GM18907 (cell line): ENCODE data around the gene TOP1.

Source experiments
- ATAC-seq: cut with Tn5 transposase; IDR thresholded peaks from one replicate; pipeline ENCODE4 v1.9.1; 2021; ENCODE audit warnings: mild to moderate bottlenecking, moderate library complexity; ENCODE audit not compliant: unreplicated experiment

Gene TOP1

DNA sequence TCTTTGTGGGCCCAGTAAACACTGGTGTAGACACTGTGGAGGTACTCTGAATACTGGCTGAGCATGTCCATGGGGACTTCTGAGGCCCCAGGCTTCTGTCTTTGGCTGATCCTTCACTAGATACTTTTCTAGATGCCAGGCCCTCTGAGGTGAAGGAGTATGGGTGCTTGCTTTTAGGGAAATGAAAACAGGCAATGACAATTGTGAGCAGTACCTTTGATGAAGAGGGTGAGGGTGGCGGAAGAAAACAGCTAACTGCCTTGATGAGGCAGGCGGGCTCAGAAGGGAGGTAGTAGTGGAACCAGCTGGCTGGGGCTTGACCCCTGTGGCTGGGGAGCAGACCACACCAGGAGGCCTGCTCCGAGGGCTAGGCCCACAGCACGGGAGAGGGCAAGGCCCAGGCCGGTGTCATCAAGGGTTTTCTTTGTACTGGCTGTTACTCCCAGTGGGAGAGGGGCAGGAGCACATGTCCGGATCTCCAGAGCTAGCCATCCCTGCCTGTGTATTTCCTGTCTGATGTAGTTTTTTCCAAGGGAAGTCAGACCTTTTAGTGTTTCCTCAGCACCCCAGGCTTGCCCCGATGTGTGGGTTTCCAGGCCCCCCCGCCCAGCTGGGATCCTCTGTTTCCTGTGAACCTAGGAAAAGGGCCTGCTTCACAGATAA lies 112.7 kb downstream of the TOP1 start:
- no peak for ATAC-seq

DNA sequence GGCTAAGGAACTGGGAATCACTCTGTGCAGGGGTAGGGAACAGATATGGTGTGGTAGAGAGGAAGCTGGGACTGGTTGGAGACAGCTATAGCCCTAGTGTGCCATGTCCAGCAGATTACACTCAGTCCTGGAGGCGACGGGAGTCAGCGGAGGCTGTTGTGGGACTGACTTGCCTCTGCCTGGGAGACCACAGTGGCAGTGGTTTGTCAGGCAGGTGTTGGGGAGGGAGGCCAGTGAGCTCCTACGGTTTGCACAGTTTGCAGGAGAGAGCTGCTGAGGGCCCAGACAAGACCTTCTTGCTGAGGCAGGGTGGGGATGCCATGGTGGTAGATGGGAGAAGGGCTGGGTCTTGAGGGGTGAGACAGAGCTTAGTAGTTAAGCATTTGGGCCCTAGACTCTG lies 113.6 kb downstream of the TOP1 start:
- ATAC-seq, result no peak

DNA sequence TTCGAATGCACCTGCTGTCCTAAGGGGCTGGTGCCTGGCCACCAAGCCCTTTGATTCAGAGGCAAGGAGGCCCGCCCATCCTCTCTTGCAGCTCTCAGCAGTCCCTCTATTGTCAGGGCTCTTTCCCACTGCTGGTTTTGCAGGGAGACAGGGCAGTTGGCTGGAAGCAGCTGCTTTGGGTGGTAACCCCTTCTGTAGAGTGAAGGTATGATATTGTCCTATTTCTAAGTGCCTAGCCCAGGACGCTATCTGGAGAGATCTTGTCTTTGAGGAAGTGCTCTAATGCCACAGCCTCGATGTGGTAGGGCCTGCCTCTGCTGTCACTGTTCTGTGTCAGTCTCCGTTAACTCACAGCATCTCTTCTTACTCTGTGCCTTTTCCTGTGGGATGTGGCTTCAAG lies 114.3 kb downstream of the TOP1 start:
- no peak for ATAC-seq

DNA sequence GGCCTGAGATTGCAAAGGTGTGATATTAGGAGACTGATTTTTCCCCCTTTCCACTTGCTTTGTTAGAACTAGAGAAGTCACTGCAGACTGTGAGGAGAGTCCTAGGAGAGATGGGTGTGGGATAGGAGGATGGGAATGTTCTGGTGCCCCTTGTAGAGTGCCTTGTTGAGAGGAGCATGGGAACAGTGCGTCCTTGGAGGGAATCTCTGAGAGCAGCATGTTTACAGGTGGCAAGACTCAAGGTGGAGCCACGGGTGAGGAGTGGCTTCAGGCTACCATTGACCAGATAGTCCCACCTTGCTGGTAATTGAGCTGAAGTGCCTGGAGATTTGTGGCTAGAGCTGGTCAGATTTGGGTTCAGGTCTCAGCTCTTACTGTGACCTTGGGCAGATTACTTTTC lies 114.7 kb downstream of the TOP1 start:
- ATAC-seq, result no peak

DNA sequence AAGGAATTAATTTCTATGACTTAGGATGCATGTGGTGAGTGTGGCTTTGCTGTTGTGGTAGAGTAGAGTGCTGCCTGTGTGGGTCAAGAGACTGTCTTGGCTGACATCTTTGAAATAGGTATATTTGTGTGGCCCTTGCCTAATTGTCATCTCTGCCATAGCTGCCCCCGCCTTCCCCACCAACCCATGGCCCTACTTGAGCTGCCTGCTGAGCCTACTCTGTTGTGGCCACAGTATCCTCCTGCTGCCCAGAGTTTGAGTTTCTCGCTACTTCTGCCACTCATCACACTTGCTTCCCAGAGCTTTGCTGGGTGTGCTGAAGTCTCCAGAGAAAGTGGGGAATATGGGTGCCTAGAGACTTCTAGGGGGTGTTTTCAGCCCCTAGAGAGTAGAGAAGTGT lies 116.7 kb downstream of the TOP1 start:
- no peak for ATAC-seq

DNA sequence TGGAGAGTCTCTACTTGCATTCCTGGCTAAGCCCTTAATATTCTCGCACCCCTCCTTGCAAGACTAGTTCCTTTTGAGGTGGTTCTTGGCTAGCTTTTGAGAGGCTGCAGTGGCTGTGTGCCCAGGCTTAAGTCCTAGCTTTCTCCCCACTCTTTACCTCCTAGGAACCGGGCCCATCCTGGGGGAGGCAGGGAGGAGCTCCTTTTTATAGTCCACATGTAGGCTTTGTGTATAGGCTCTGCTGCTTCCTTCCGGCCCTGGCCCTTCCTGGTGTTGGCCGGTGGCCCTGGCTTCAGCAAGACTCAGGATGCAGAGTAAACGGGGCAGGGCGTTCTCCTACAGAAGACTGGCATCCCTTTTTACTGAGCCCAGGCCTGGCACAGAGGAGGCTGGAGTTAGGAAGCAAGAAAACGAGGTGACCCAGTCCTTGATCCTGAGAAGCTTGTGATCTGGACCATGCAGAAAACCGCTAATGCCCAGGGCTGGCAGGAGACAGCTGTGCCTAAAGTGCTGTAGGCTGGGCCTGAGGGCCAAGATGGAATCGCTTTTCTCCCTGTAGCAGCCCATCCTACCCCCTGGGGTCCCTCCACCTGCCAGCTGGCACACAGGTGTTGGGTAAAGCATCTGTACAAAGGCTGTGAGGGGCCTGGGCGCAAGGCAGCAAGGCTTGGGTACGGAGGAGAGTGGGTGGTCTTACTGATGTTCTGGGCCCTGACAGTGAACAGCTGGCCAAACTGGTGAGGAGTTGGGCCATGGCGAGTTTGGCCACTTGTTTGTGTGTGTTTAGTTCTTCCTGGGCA lies 117.4 kb downstream of the TOP1 start:
- ATAC-seq, result no peak

DNA sequence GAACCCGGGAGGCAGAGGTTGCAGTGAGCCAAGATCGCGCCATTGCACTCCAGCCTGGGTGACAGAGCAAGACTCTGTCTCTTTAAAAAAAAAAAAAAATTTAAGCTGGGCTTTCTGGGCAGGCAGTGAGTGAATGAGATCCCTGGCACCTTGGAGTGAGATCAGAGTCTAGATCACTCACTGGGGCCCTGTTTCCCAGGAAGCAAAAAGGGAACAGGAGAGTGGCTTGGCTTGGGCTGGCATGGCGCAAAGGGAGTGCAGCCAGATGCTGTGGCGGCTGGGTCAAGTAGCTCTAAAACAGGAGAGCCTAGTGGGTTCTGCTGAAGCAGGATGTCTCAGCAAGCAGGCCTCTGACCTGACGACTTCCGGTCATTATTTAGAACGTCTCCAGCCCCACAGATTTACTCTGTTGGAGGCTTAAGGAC lies 119.2 kb downstream of the TOP1 start:
- no peak for ATAC-seq

DNA sequence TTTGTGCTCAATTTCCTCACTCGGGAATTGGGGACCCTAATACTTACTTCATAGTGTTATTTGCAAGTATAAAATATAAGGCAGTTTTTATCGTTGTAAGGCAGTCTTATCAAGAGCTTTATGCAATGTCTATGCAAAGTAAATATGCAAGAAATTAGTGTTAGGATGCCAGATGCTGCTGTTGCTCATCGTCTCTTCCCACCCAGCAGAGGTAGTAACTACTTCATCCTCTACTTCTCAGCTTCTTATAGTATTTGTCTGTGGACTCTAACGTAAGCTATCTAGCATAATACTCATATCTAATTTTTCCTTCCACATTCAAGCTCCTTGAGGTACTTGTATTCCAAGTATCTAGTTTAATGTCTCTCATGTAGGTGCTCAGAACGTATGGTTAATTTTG lies 120.3 kb downstream of the TOP1 start:
- no peak for ATAC-seq

DNA sequence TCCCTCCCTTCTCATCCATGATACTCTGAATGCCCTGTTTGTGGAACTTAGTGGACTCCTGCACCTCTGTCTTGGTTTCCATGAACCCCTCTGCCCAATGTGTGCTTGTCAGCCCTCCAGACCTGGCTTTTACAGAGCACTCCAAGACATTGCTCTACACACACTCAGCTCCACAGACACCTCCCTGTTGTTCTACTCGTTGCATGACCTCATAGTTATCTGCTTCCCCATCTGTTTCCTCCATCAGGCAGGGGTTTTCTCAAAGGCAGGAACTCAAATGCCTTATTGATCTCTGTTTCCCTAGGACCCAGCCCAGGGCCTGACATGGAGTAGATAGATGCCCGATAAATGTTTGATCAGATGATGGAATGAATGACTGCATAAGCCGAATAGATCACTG lies 122.0 kb downstream of the TOP1 start:
- ATAC-seq, result no peak

DNA sequence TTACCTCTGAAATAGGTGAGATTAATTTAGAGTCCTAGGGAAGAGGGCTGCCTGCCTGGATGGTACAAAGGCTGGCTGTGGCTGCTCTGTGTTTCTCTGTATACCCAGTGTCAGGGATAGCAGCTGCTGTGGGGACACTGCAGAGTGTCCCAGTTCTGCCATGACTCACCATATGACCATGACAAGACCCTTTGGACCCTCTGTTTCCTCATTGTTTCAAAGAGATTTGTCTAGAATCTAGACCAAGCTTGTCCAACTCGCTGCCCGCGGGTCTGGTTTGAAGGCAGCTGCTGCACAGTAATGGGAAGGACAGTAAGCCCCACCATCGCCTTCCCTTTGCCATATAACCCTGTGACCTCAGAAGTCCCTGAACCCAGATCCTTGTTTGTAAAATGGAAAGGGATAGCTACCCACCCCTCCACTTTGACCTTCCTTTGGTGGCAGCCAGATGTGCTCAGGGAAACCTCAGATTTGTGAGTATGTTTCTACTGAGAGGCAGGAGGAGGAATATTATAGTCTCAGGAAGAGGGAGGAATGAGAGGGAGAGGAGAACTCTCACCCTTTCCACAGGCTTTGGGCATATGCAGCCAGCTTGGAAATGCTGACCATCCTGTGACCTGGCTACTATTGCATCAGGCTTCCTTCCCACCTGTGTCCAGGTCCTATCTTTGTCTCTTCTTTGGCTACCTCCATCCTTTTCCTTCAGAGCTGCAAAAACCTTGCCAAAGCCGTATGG lies 122.7 kb downstream of the TOP1 start:
- ATAC-seq, result no peak

DNA sequence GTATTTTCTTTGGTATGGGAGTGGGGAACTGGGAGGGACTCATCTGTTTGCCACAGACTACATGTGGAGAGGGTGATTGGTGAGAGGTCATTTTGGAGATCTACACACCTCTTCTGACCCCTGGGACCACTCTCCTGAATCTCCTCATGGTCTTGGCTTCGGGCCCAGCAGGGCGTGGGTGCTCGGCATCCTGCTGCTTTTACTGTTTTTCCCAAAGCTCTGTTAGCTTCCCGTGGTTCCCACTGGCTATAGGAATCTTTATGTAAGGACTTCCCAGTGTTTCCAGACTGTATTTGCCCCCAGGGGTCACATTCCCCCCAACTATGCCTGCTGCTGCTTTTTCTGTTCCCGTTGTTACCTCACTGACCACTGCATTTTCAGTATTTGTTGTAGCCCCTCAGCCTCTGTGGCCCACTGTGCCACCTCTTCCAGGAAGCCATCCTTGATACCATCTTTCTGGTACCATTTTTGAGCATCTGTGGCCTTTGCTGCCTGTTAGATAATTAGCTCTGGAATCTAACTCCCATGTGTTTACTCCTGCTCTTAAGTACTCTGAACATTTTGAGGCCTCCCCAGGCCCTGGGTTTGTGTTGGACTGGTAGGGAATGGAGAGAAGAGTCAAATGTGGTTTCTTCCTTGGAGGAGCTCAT lies 123.6 kb downstream of the TOP1 start:
- ATAC-seq, result no peak

DNA sequence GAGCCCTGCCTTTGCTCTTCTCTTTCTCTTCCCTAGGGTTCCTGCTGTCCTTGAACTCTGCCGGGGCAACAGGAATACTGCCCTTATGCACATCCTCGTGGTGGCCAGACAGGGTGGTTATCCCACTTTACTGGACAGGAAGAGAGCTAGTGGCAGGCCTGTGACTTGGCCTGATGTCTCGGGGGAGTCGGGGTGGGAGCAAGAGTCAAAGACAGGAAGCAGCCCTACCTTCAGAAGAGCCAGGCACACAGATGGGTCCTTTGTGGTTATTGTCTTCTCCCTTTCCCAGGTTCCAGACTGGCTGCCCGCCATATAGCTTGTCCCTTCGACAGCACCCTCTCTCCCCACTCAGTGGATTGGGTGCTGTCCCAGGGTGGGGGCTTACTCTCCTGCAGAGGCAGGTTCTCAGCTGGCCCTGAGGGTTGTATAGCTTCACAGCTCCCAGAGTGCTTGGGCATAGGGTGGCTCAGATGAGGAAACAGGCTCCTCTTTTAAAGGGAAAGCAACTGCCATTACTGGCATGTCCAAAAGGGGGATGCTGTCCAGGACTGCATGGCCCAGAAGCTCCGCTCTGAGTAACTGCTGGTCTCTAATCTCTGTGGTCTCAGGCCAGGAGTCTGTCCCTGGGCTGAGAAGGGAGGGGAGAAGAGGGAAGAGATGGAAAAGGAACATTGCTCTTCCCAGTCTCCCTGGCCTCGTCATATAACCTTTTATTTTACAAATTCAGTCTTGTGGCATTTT lies 126.0 kb downstream of the TOP1 start:
- ATAC-seq, result no peak

DNA sequence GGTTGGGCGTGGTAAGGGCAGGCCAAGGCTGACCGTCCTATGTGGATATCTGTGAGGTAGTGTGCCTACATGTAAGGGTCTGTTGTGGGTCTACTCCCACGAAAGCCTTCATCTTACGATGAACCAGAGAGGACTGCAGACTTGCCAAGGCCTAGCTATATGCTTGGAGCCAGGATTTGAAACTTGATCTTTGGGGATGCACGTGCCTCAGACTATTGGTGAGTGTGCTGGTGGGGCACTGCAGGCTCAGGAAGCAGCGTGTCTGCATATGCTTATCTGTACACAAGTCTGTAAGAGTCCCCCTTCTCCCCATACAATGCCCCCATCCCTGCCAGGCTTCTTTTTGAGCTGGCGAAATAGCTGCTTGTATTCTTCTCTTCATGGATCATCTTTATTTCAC lies 126.6 kb downstream of the TOP1 start:
- ATAC-seq, result no peak

DNA sequence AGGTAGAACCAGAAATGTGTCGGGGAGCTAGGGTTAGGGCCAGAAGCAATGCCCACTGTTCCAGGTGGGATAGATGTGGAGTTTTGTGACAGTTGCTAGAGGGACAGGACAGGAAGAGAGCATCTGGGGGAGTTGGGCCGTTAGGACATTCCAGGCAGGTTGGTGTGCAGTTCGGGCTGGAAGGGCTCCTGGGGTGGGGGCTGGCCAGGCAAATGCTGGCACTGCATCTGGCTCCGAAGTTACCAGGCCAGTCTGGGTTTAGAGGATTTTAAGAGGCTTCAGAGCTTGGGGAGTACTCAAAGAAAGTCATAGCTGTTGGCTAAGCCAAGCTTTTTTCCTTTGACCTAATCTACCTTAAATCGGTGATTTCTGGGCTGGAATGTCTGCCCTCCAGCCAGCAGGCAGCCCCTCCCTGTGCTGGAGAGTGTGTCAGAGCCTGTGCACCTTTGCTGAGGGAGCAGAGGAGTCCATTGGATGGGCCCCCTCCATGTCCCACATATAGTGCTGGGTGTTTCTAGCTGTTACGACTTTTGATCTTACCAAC lies 129.5 kb downstream of the TOP1 start:
- ATAC-seq, result no peak

DNA sequence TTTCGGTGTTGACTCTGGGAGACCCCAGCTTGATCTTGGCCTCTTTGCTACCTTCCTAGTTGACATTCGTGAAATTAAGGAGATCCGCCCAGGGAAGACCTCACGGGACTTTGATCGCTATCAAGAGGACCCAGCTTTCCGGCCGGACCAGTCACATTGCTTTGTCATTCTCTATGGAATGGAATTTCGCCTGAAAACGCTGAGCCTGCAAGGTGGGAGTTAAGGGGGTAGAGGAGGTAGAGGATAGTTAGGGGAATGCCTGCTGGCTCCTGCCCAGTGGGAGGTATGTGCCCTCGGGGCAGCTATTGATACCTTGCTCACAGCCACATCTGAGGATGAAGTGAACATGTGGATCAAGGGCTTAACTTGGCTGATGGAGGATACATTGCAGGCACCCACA lies 130.9 kb downstream of the TOP1 start:
- no peak for ATAC-seq

DNA sequence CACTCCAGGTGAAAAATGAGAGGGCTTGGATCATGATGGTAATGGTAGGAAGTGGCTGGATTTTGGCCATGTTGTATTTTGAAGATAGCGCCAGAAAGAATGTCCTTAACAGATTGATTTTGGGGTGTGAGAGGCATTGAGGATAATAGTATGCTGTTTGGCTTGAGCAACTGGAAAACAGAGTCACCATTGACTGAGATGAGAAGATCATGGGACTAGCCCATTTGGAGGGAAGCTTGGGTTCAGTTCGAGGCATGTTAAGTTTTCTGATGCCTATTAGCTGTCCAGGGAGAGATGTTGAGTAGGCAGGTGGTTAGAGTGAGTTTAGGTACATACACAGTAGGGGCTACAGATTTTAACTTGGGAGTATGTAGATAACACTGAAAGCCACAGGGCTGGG lies 132.1 kb downstream of the TOP1 start:
- no peak for ATAC-seq

DNA sequence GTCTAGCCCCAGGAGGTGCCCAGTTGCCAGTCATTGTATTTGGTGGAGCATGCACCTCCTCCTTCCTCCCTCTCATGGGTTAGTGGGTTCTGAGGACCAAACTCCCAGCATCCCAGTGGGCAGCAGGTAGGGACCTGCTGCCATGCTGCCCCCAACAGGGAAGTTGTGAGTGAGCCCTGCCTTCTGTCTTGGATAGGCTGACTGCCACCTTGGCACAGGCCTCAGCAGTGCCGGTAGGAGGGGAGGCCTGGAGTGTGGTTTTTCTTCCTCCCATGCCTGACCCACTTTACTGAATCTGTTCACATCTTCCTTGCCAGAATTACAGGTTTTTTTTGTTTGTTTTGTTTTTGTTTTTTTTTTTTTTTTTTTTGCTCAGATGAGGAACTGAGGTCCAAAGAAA lies 133.3 kb downstream of the TOP1 start:
- ATAC-seq, result no peak

DNA sequence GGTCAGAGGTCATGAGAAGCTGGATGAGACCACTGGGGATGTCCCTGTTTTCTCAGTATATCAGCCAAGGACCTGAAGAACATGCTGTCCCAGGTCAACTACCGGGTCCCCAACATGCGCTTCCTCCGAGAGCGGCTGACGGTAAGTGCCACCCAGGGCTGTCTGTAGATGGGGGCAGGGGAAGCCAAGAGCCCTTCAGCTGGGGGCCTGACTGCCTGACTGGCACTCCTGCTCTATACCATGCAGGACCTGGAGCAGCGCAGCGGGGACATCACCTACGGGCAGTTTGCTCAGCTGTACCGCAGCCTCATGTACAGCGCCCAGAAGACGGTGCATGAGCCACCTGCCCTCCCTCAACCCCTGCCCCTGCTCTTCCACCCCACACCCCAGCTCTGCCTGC lies 133.8 kb downstream of the TOP1 start:
- no peak for ATAC-seq

DNA sequence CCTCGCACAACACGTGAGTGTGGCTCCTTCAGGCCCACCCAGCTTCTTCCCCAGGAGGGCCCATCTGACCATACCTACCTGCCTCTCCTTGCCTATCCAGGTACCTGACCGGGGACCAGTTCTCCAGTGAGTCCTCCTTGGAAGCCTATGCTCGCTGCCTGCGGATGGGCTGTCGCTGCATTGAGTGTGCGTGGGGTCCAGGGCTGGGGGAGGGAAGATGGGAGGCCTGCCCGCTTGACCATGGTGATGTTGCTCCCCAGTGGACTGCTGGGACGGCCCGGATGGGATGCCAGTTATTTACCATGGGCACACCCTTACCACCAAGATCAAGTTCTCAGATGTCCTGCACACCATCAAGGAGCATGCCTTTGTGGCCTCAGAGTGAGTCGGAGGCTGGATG lies 135.2 kb downstream of the TOP1 start:
- ATAC-seq, result no peak
